DND-41 (cell line): ENCODE data around the gene AKAP9.

Source experiments
- ATAC-seq: fragments of 200-7000 bp; cut with Tn5 transposase; 3 replicates; pipeline ENCODE4 v1.9.1; 2021; ENCODE audit warnings: low read depth; ENCODE audit not compliant: insufficient read depth
- DNase-seq: peaks from one replicate; pipeline ENCODE4 v3.0.0-alpha.2; 2020
- H2AFZ ChIP-seq: 2 replicates; pipeline ENCODE4 v1.6.0; 2012; ENCODE audit warnings: low read depth, low read length
- H3K27ac ChIP-seq: 2 replicates; pipeline ENCODE4 v1.5.1; 2012; ENCODE audit warnings: low read length, inconsistent platforms
- H3K27me3 ChIP-seq: fragments of 200-600 bp; sonication (generic); 2 replicates; pipeline ENCODE4 v1.6.0; 2012; ENCODE audit warnings: low read length, mild to moderate bottlenecking, inconsistent platforms; ENCODE audit not compliant: insufficient read depth, poor library complexity
- H3K36me3 ChIP-seq: 2 replicates; pipeline ENCODE4 v1.5.1; 2012; ENCODE audit warnings: low read length, inconsistent platforms; ENCODE audit not compliant: insufficient read depth
- H3K4me1 ChIP-seq: 2 replicates; pipeline ENCODE4 v1.5.1; 2012; ENCODE audit warnings: mild to moderate bottlenecking, low read length; ENCODE audit not compliant: insufficient read depth
- H3K4me2 ChIP-seq: 2 replicates; pipeline ENCODE4 v1.6.0; 2012; ENCODE audit warnings: mild to moderate bottlenecking, moderate library complexity, low read length, inconsistent platforms; ENCODE audit not compliant: insufficient read depth
- H3K4me3 ChIP-seq, 2 experiments: fragments of 200-600 bp in 1 of 2; shearing (Covaris generic) in 1 of 2; 2 replicates each; pipeline ENCODE4 v1.5.1; 2012 to 2016; ENCODE audit warnings: inconsistent platforms in 2 of 2, low read length in 2 of 2, mild to moderate bottlenecking in 2 of 2, low read depth in 1 of 2, moderate library complexity in 1 of 2
- H3K79me2 ChIP-seq: 2 replicates; pipeline ENCODE4 v1.6.0; 2012; ENCODE audit warnings: low read length, inconsistent platforms; ENCODE audit not compliant: insufficient read depth
- H3K9ac ChIP-seq: 2 replicates; pipeline ENCODE4 v1.6.0; 2012; ENCODE audit warnings: low read depth, mild to moderate bottlenecking, inconsistent platforms, low read length, moderate library complexity
- H3K9me3 ChIP-seq: 2 replicates; pipeline ENCODE4 v1.5.1; 2012; ENCODE audit warnings: low read length, moderate library complexity, mild to moderate bottlenecking, inconsistent platforms; ENCODE audit not compliant: insufficient read depth, severe bottlenecking
- H4K20me1 ChIP-seq: 2 replicates; pipeline ENCODE4 v1.6.0; 2012; ENCODE audit warnings: low read length; ENCODE audit not compliant: insufficient read depth
- CTCF ChIP-seq: IDR thresholded peaks from 2 replicates; pipeline ENCODE4 v1.5.1; 2012; ENCODE audit warnings: borderline replicate concordance, low read length, moderate library complexity, mild to moderate bottlenecking; ENCODE audit not compliant: poor library complexity, severe bottlenecking; ENCODE audit errors: extremely low read depth
- EZH2 ChIP-seq: IDR thresholded peaks from 3 replicates; pipeline ENCODE4 v1.6.1; 2012; ENCODE audit warnings: borderline replicate concordance, low read depth, mild to moderate bottlenecking, moderate library complexity, low read length, inconsistent platforms; ENCODE audit not compliant: severe bottlenecking

Gene AKAP9

GRCh38 chr7:92133133-92133736, 192.6 kb downstream of the AKAP9 start:
- Histone ChIP-seq H2AFZ (peak overlapping the region; percentile 82; the same call in 1 of the 2 replicates), H3K36me3 (peaks cover 8% of the 10 kb centered on the region), H3K9ac (peak overlapping the region; percentile 64), H3K4me1 (peaks cover 29% of the 10 kb centered on the region), H3K4me2 (peak overlapping the region; percentile 69), H3K27ac (peak overlapping the region; percentile 89; the same call in 1 of the 2 replicates), H3K27me3 (no peaks in the 10 kb centered on the region), H3K4me3 (peak overlapping the region; percentile 36 to 84; a peak in 3 of 4 replicates), H4K20me1 (no peaks in the 10 kb centered on the region), H3K9me3 (no peaks in the 10 kb centered on the region), H3K79me2 (peaks cover 30% of the 10 kb centered on the region)
- TF ChIP-seq EZH2 (no peak), CTCF (no peak)
- peak; percentile 70 for ATAC-seq
- no peak for DNase-seq

GRCh38 chr7:92133737-92134270, 193.1 kb downstream of the AKAP9 start:
- Histone ChIP-seq H3K27ac (peak overlapping the region; percentile 89), H3K36me3 (peaks cover 6% of the 10 kb centered on the region), H3K4me1 (peaks cover 29% of the 10 kb centered on the region), H3K4me3 (peak overlapping the region; percentile 36 to 84), H3K9me3 (no peaks in the 10 kb centered on the region), H2AFZ (peak overlapping the region; percentile 82), H3K9ac (peak overlapping the region; percentile 64), H3K4me2 (peak overlapping the region; percentile 69), H4K20me1 (no peaks in the 10 kb centered on the region), H3K79me2 (peaks cover 30% of the 10 kb centered on the region), H3K27me3 (no peaks in the 10 kb centered on the region)
- TF ChIP-seq CTCF (peak; percentile 64), EZH2 (no peak)
- ATAC-seq (peak; percentile 58), DNase-seq (peak; percentile 64)

- H3K9ac ChIP-seq: peak within 1 kb of the TSS; percentile 64
- peak within 1 kb of the TSS; percentile 89 for H3K27ac ChIP-seq
- TF ChIP-seq EZH2 (no peak), CTCF (no peak)
- no peaks in the 10 kb centered on the region for H3K27me3 ChIP-seq
- H3K9me3 ChIP-seq: no peaks in the 10 kb centered on the region
- H3K79me2 ChIP-seq: peaks cover 30% of the 10 kb centered on the region
- ATAC-seq (peak; percentile 75), DNase-seq (peak; percentile 83)
- H3K36me3 ChIP-seq: peaks cover 6% of the 10 kb centered on the region
- peak within 1 kb of the TSS; percentile 82 for H2AFZ ChIP-seq
- H3K4me3 ChIP-seq: peak within 1 kb of the TSS; percentile 36 to 84
- H3K4me1 ChIP-seq: peaks cover 29% of the 10 kb centered on the region
- peak within 1 kb of the TSS; percentile 69 for H3K4me2 ChIP-seq
- H4K20me1 ChIP-seq: no peaks in the 10 kb centered on the region
Measured at GRCh38 chr7:92134271-92135051, 193.8 kb downstream of the AKAP9 start, which contains the start of gene CYP51A1. TSS of gene CYP51A1 (minus strand) at chr7:92134477. CDS start at chr7:92134364, 113 bp downstream.
